Thyroid gland (tissue), 4 donors: ENCODE measurements around the gene ROCK2. TPM values are rescaled to one million over a fixed set of nuclear protein-coding genes. Genes with fewer than 3 reads are reported as not detected.

Source experiments
- DNase-seq, 2 donors: peaks; one replicate each; pipeline ENCODE4 v3.0.0-alpha.2; 2019
- H3K27ac ChIP-seq, 3 donors: fragments of 200-600 bp; sonication (generic); 1 replicate in 2 of 3; 2 replicates in 1 of 3; pipeline ENCODE4 v1.5.1; 2016 to 2019; ENCODE audit warnings: mild to moderate bottlenecking in 1 of 3, moderate library complexity in 1 of 3
- H3K27me3 ChIP-seq: fragments of 200-600 bp; sonication (generic); one replicate; pipeline ENCODE4 v1.5.1; 2019
- H3K36me3 ChIP-seq, 2 donors: fragments of 200-600 bp; sonication (generic); one replicate each; pipeline ENCODE4 v1.5.1; 2016 to 2019
- H3K4me1 ChIP-seq, 2 donors: fragments of 200-600 bp; sonication (generic); one replicate each; pipeline ENCODE4 v1.5.1; 2017 to 2019
- H3K4me3 ChIP-seq, 3 donors: fragments of 200-600 bp; sonication (generic); replicated peaks in 1 of 3; 1 replicate in 2 of 3; 2 replicates in 1 of 3; pipeline ENCODE4 v1.5.1; 2016; ENCODE audit warnings: mild to moderate bottlenecking in 1 of 3
- H3K9me3 ChIP-seq: fragments of 200-600 bp; sonication (generic); one replicate; pipeline ENCODE4 v1.5.1; 2017
- CTCF ChIP-seq, 6 experiments: fragments of 200-600 bp in 3 of 6; fragments of 450-650 bp in 3 of 6; sonication (generic) in 3 of 6; IDR thresholded peaks; one replicate each; pipeline ENCODE4 v1.5.1; 2016 to 2019; ENCODE audit warnings: antibody characterized with exemption in 6 of 6, mild to moderate bottlenecking in 2 of 6, inconsistent platforms in 1 of 6, moderate library complexity in 1 of 6
- POLR2A ChIP-seq, 2 donors: fragments of 450-650 bp; IDR thresholded peaks; one replicate each; pipeline ENCODE4 v1.6.1; 2017; ENCODE audit warnings: antibody characterized with exemption in 2 of 2, mild to moderate bottlenecking in 2 of 2, moderate library complexity in 1 of 2
- WGBS, 2 donors: methylation state at CpG; one replicate each; pipeline ENCODE4 v1.1.5; 2017; 5-methylcytosine and 5-hydroxymethylcytosine counted together
- intact Hi-C: fragments of 100-400 bp; cut with DNase I; formaldehyde crosslinking; loops from one replicate; pipeline ENCODE4 v1.15.1; 2023
- total RNA-seq, 4 donors: library from RNA; depleted of rRNA; stranded (reverse); fragments of >200 nt; gene quantifications; one replicate each; pipeline ENCODE4 v1.2.3, GENCODE V29; 2016

Gene ROCK2
- total RNA-seq, 4 donors from 2014 or later: 37.3 to 47.5 (median 42.1) TPM

GRCh38 chr2:11154923-11155380 lies 189.5 kb downstream of the ROCK2 start:
- peaks cover 5 to 13% of the 10 kb centered on the region in 2 donors for H3K4me1 ChIP-seq
- TF ChIP-seq CTCF (IDR thresholded peaks at IDR 0.05) (no peak), POLR2A (IDR thresholded peaks at IDR 0.05) (no peak)
- DNase-seq: peak; percentile 99
- H3K27me3 ChIP-seq: no peaks in the 10 kb centered on the region
- no peaks in the 10 kb centered on the region for H3K9me3 ChIP-seq
- 0% methylated on average over 10 to 11 of the region's 49 CpGs for WGBS, 2 donors
- peak overlapping the region; percentile 56 to 85 (median 71) for H3K27ac ChIP-seq
- peak overlapping the region; percentile 10 to 28 (median 16) for H3K4me3 ChIP-seq
- H3K36me3 ChIP-seq: no peaks in the 10 kb centered on the region
- intact Hi-C loops: no loop called here

GRCh38 chr2:11154016-11154922 lies 190.2 kb downstream of the ROCK2 start:
- H3K9me3 ChIP-seq: no peaks in the 10 kb centered on the region
- intact Hi-C loops: no loop called here
- H3K27me3 ChIP-seq: no peaks in the 10 kb centered on the region
- peaks cover 5 to 13% of the 10 kb centered on the region in 2 donors for H3K4me1 ChIP-seq
- 62 to 71% methylated on average over 32 to 35 of the region's 35 CpGs for WGBS, 2 donors
- H3K27ac ChIP-seq: peak overlapping the region; percentile 56 to 85 (median 71)
- no peak for DNase-seq
- H3K36me3 ChIP-seq: no peaks in the 10 kb centered on the region
- peak overlapping the region; percentile 10 to 28 (median 16) for H3K4me3 ChIP-seq
- TF ChIP-seq POLR2A (IDR thresholded peaks at IDR 0.05) (peak in 1 of 2 donors; percentile 35), CTCF (IDR thresholded peaks at IDR 0.05) (no peak)

- no peak for TF ChIP-seq CTCF (IDR thresholded peaks at IDR 0.05)
- TF ChIP-seq POLR2A (IDR thresholded peaks at IDR 0.05): no peak
- peaks cover 5 to 13% of the 10 kb centered on the region in 2 donors for H3K4me1 ChIP-seq
- intact Hi-C loops: no loop called here
- H3K9me3 ChIP-seq: no peaks in the 10 kb centered on the region
- no peak overlapping the region for H3K4me3 ChIP-seq
- H3K27me3 ChIP-seq: no peaks in the 10 kb centered on the region
- WGBS, 2 donors: 86 to 89% methylated on average over 5 to 6 of the region's 6 CpGs
- no peaks in the 10 kb centered on the region for H3K36me3 ChIP-seq
- H3K27ac ChIP-seq: no peak overlapping the region
- DNase-seq: no peak
Observed at GRCh38 chr2:11152591-11152990, 191.8 kb downstream of the ROCK2 start.

- H3K4me3 ChIP-seq: no peak overlapping the region
- 50 to 79% methylated on average over 2 of the region's 3 CpGs for WGBS, 2 donors
- no peak for DNase-seq
- H3K9me3 ChIP-seq: no peaks in the 10 kb centered on the region
- H3K36me3 ChIP-seq: no peaks in the 10 kb centered on the region
- intact Hi-C loops: no loop called here
- H3K27me3 ChIP-seq: no peaks in the 10 kb centered on the region
- no peaks in the 10 kb centered on the region for H3K4me1 ChIP-seq
- H3K27ac ChIP-seq: no peak overlapping the region
- no peak for TF ChIP-seq POLR2A (IDR thresholded peaks at IDR 0.05)
- no peak for TF ChIP-seq CTCF (IDR thresholded peaks at IDR 0.05)
Observed at GRCh38 chr2:11147263-11147662, 197.2 kb downstream of the ROCK2 start.

- no peak for DNase-seq
- TF ChIP-seq CTCF (IDR thresholded peaks at IDR 0.05): no peak
- TF ChIP-seq POLR2A (IDR thresholded peaks at IDR 0.05): no peak
- Histone ChIP-seq H3K9me3 (no peaks in the 10 kb centered on the region), H3K27me3 (no peaks in the 10 kb centered on the region), H3K36me3 (no peaks in the 10 kb centered on the region), H3K4me1 (no peaks in the 10 kb centered on the region), H3K4me3 (no peak overlapping the region), H3K27ac (no peak overlapping the region)
- 87 to 93% methylated on average over 3 of the region's 3 CpGs for WGBS, 2 donors
- intact Hi-C loops: no loop called here
Observed at GRCh38 chr2:11146076-11146475, 198.4 kb downstream of the ROCK2 start.
